Putamen (tissue), 1 donor: ENCODE results near the gene SCN10A.

Experiments
- DNase-seq: peaks from one replicate; pipeline ENCODE4 v3.0.0-alpha.2; 2016; ENCODE audit warnings: low spot score

SCN10A gene

DNA sequence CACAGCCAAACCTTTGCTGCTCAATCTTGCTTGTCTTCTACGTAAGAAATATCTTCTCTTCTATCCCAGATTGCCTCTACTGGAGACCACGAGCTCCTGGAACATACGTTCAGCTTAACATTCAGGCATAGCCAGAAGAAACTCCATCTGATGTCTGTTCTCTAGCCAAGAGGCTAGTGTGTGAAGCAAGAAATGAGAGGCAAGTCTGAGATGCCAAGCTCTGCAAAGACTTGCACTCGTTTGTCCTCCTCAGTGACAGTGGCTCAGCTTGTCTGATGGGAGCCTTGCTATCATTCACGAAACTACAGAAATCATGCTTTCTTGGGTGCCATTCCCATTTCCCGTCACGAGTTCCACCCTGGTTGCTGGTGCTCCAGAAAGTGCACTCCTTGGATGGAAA, at the start of gene SCN10A:
SCN10A (minus strand) TSS at position 192 of the 400 bp plus-strand sequence. CDS start 22,207 bp downstream, outside the sequence.
- no peak for DNase-seq

DNA sequence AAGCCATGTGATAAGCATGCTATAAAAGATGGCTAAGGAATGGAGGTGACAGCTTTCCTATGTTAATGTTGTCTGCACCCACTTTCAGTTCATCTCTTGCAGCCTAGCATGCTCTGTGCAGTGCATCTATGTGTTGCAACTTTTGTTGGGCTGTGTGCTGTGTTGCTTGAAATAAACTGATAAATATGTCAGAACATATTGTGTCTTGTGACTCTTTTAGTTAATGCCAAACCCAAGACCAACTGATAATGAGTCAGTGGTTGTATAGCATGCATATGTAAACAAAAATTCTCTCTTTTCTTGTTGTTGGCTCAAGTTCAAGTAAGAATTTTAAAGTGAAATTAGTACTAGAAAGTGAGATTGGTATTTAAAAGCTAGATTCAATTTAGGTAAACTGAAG, 37.0 kb upstream of the SCN10A start:
- no peak for DNase-seq

DNA sequence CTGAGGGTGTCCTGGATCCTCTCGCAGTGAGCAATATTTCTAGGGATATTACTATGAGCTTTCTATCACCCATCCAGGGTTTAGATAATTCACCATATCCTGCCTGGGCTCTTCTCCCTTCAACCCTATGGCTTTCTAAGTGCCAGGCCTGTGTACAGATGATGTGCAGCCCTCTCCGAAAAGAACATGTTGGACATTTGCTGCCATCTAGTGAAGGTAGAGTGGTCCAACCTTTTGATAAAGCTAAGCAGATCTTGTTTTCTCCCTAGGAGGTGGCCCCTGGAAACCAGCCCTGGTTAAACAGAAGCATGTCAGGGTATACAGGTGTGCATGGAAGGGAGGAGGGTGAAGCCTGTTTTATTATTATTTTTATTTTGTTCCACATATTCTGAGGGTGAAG, 27.9 kb upstream of the SCN10A start:
- DNase-seq: no peak

DNA sequence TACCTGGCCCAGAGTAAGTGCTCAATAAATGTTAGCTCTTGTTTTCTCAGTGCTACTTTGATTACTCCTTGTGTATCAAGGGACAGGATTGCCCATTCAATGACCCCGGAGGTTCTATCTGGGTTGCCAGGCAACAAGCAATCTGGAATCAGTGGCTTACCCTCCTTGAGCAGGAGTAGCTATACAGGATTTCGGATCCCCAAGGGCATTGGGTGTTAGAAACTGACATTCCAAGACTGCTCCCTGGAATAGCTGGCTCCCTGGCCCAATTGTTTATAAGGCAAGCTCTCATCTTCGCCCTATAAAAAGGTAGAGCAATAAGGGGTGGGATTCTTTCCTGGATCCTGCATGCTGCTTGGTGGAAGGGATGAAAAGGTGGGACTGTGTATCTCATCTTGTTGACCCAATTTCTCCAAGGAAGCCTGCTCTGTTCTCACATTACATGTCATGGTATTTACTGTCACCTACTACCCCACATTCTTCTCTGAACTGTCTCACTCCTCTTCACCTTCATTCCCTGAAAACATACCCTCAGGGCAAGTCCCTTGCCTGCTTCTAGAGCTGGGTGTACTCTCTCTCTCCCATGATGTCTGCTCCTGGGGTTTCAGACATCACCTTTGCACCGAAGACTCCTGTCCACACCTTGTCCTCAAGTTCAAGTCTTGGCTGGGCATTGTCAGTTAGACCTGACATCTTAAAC, 26.4 kb upstream of the SCN10A start:
- no peak for DNase-seq

DNA sequence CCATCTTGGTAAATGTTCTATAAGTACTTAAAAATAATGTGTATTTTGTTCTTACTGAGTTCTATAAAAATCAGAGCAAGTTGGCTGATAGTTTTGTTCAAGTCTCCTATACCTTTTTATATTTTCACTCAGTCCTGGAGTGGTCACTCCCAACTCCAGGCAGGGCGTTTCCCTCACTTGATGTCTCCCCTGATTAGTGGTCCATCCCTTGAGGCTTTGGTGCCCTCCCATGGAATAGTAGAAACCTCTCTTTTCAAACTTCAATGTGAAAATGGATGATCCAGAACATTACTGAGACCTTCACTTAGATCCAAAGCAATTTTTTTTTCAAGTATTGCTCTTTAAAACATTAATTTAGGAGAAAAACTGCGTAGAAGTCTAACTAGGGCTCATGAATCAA, 25.0 kb upstream of the SCN10A start:
- DNase-seq: no peak

DNA sequence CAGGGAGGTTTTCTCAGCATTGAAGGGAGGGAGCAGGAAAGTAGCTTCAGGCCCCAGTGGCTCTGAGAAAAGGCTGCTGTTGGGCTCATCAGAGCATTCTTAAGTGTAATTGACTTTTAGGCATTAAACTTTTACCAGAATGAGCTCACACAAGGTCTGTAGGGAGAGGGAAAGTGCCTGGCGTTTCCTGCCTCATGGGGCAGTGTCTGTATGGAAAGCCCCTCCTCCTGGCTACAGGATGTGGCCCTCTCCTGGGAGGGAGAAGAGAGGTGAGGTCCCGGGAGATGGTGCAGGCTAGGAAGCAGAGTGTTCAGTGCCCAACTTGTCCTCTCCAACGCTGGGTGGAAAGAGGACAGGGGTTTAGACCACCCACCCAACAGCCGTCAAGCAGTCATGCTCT, 21.3 kb upstream of the SCN10A start:
- DNase-seq: no peak

DNA sequence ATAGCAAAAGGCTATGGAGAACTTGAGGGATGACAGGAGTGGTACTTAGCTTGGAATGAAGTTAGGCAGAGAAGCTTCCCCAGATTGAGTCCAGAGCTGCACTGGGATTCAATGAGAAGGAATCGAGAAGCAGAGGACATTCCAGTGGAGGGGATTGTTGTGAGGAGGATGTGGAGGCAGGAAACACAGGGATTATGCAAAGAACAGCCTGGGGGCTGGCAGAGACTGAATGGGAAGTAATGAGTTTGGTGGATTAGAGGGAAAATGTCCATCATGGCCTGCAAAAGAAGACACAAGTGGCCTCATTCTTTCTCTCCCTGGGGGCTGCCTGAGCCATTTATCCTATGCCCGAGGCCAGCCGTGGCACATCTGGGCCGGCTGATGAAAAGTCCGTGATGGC, 20.5 kb upstream of the SCN10A start:
- DNase-seq: no peak

DNA sequence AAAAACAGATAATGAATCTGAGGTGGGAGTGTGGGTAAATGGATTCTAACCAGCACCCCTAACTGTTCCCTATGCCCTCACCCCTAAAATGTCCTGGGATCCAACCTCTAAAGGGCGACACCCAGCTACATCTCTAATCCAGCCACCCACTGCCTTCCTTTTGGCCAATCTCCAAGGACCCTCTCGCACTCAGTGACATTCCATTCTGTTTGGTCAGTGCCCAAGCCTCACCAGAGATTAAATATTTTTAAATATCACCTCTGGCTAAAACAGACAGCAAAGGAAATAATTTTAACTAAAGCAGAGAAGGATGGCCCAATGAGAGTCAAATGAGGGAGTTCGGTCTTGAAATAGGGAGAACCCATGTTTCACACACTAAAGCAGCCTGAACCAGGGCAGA, 19.9 kb upstream of the SCN10A start:
- DNase-seq: no peak

DNA sequence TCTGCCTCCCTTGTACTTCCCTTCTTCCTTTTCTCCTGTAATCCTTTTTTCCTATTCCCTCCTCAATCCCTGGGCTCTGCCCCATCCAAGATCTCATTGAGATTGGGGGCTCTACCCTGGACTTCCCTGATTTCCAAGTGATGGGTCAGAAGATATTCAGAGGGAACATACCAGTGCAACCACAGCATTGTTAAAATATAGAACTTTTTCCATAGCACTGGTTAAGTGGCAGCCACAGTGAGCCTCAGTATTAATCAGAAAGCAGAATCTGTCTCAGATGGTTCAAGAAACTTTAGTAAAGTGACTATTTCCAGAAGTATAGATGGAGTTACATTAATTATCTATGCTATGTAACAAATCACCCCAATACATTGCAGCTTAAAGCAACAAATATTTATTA, 18.7 kb upstream of the SCN10A start:
- no peak for DNase-seq

DNA sequence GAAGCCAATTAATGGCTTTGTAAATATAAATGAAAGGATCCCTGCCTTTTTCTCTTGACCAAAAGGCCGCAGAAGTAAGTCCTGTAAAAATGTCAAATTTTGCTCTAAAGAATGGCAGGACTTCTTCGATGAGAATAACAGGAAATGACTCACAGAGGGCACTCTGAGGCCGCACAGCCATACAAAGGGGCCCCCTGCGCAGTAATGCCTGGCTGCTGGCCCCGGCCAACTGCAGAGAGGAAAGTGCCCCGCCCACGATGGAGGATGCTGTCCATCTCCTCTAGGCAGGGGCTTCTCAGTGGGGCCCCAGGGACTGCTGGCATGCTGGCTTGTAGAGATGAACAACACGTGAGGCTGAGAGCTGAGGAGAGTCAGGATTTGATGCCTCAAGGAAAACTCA, 18.1 kb upstream of the SCN10A start:
- no peak for DNase-seq

DNA sequence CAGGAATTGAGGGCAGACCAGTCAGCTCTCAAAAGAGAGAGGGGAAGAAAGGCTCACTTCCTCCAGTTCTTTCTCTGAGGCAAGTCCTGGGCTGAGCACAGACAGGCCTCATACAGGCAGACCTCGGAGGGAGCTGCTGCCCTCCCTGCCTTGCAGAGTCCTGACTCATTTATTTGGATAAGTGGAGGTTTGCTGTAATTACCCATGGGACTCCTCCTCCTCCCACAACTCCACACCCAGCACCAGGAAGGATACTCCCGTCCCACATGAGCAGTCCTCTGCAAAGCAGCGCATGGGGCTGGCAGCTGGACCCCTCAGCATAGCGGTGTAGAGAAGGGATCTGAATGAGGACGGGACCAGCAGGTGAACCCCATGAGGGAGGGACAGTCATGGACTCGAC, 13.4 kb upstream of the SCN10A start:
- DNase-seq: no peak

DNA sequence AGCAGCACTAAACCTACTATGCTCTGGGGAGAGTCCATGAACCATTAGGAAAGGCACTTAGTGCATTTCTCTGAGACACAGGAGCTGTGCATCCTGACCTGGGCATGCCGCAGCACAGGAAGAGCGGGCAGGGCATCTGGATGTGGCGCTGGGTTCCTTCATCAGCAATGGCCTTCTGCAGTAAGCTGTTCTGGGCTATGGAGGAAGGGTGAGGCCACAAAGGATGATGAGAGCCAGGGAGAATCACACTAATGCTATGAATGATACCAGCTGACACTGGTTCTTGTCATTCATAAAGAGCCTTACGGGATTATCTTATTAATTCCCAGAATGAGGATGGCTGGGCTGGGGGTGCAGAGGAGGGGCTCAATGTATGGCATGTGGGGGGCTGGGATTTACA, 12.7 kb upstream of the SCN10A start:
- no peak for DNase-seq

DNA sequence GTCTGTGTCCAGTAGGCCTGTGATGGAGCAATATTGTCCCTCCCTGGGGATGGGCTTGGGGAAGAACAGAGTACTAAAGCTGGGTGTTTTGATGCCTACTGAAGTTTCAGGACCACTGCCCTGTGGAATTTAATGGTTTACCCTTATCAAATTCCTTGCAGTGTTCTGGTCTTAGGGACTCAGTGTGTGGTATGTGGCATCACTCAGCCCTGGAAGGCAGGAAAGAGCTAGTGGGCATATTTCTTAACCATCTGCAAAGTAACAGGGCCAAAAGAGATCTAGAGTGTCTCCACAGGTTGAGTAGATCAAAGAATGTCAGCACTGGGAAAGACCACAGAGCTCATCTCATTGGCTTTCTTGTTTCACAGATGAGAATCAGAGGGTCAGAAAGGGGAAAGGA, 11.8 kb upstream of the SCN10A start:
- no peak for DNase-seq

DNA sequence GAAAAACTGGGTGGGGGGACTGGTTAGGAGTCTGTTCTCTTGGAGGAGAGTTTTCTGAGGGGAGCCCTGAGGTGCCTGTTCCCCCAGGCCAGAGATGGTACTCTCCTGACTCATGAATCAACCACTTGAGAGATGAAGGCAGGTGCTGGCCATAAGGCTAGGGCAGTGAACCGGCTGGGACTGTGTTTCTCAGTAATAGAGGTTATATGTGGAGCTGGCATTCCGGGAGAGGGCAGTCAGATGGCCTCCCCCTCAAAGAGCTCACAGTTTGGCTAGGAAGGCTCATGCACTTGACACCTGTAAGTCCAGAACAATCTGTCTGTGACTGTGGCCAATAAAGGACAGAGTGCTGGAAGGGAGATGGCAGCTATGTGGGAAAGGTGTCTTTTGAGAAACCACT, 10.0 kb upstream of the SCN10A start:
- DNase-seq: no peak

DNA sequence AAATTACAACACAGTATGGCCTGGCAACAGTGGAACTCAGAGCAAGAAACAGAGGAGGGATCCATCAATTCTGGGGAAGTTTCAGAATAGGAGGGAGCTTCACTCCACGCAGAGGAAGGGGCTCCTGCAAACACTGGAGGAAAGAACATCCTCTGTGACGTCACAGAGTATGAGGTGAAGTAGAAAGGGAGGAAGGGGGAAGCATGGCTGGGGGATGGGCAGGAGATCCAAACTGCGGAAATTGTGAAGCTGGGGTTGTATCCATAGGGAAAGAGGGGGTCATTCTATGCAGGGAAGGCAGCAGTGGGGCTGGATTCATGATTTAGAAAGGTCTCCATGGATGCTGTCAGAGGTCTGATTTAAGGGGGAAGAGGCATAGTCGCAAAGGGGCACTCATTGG, 8.3 kb upstream of the SCN10A start:
- DNase-seq: no peak

DNA sequence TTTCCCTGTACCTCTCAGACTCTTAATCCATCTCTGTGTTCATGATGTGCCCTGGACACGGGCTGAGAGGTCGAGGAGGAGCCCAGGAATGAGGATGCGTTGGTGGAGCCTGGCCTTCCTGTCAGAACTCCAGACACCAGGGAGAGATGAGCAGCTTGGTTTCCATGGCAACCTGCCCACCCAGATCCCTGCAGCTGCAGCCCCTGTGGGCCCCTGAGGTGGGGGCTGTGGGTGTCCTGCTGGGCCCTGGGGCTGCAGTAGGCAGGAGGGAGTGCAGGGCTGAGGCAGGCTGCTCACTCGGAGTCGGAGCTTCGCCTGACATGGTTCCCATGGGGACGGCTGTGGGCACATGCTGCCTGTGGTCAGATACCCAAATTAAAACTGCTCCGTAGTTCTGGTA, 7.7 kb upstream of the SCN10A start:
- no peak for DNase-seq

DNA sequence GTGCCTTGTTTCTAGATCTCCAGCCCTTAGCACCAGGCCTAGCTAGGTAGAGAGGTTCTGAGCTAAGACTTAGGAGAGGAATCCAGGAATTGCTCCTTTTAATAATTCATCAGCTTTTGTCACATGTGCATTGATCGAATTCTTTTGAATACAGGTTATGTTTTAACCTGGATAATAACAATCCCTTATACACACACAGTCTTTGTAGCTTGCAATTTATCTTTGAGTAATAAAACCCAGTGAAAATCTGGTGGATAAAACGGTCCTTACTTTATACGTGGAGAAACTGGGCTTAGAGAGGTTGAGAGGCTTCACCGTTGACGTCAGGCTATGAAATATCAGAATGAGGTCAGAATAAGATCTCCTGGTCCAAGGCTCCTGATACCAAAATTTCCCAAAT, 7.2 kb upstream of the SCN10A start:
- DNase-seq: no peak

DNA sequence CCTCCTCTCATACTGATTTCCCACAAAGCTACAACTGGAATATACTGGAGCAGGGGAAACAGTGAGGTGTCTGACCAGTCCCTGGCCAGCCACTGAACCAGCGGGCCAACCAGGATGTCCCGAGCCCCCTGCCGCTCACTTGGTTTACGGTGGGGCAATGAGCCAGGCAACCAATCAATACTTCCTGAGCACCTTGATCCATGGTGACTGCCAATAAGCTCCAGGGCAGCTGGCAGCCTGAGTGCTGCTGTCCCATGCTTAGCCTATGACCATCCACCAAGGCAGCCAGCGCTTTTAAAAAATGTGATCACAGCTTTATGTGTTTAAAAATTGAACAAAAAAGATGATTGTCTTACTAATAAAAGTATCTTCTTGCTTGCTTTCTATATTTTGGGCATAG, 4.2 kb downstream of the SCN10A start:
- DNase-seq: no peak

DNA sequence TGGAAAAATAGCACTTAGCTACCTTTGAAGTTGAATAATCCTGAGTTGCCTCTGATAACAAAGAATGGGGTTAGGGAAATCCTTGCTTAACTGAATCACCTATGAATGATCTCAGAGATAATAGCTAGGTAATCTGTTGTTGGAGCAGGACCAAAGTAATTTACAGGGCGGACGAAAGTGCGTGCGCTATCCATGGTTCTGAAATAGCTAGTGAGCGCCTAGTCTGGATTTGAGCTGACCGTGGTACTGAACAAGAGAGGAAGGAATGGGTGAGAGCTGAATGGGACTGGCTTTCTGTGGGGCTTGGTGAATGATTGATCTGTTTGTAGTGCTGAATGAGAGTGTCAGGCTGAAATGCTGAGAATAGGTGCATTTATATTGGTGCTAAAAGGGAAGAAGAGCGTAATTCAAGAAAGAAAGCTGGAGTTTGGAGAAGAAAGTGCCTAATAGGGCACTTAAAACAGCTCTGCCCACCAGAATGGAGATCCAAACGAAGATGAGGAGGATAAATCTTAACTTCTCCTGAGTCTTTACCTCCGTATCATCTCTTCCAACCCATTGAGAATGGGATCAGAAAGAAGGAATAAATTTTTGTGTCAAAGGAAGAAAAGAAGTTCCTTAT, 10.1 kb downstream of the SCN10A start:
- peak; percentile 2 for DNase-seq

DNA sequence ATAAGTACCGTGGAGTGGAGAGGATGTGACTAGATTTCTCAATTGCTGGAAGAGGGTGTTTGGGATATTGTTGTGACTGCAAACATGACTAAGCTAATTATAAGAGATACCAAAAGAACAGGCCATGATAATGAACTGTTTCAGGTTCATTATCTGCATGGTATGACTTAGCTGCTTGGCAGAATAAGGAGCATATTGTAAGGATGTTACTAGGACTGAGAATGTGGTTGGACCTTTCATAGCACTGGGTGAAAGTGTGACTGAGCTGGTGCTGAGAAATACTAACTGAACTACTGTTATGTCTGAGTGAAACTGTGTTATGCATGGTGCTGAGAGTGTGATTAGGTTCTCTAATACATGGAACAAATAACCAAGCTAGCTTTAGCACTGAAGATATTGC, 11.0 kb downstream of the SCN10A start:
- no peak for DNase-seq

DNA sequence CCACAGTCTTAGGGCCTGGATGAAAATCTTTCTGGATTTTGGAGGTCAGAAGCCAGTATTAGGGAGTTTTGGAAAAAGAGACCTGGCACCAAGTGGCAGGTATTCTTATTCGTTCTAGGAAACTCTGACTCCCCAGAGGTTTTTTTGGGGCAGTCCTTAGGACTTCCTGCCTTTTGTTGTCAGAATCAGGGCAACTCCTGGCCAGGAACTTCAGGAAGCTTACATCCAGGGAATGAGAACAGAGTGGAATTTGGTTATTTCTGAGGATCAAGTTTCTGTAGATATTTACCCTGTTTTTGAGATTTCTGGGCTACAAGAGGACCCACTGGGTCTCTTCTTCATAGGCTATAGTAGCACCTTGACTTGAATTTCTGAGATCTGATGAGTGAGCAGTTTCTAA, 15.5 kb downstream of the SCN10A start:
- DNase-seq: no peak

DNA sequence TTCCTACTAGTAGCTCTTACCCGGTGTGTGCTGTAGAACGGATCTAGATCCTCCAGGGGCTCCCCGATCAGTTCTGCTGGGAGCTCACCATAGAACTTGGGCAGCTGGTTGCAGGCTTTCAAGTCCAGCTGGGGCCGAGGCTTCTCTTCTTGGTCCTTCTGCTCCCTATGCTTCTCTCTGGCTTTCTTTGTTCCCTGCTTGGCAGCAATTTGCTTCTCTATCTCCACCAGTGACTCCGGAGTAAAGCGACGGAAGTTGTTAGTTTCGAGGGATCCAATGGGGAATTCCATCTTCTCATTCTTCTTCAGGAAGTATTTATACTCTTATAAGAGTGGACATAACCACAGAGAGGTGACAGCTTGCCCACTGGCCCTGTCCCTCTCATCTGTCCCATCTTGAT, 22.3 kb downstream of the SCN10A start:
- no peak for DNase-seq

DNA sequence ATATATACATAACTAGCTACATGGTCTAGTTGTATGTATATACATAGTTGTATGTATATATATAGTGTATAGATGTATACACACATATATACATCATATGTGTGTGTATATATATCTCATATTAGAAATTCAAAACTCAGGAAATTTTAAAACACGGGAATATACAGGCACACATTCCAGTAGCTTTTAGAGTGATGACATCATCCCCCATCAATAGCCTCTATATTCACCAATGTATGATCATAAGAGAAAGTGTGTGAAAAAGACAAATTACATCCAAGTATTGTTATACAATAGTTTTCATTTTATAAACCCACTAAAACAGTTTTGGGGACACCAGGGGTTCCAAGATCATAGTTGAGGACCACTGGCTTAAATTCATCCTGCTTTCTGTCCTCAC, 23.0 kb downstream of the SCN10A start:
- DNase-seq: no peak

DNA sequence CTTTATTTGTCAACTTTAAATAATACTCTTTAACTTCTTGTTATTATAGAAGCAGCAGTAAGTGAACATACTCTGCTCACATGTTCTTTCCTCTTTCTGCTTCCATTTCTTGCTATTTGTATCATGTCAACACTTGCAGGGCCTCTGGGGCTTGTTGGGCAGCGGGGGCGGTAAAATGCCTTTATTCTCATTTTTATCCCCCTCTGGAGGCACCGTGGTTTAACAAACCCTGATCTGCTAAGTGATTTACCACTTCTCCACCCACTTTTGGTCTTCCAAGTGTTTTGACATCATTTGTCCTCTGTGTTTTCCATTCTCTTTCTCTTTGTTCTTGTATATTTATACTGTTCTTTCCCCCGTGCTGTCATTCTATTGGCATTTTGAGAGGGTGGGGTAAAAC, 33.9 kb downstream of the SCN10A start:
- DNase-seq: no peak
